HCT116 (cell line): ENCODE data around the gene MYRFL. TPM values are rescaled to one million over a fixed set of nuclear protein-coding genes. Genes with fewer than 3 reads are reported as not detected.

Experiments used
- ATAC-seq: fragments of 200-7000 bp; cut with Tn5 transposase; 2 replicates; pipeline ENCODE4 v1.9.1; 2020; ENCODE audit warnings: mild to moderate bottlenecking, moderate library complexity
- BruUV-seq: library from RNA; stranded (reverse); fragments of 400-500 nt; replicated peaks from 2 replicates; lab custom pipeline; 2021; lab: Mats Ljungman, UMichigan
- CTCF ChIA-PET: fragments of 300-600 bp; sonication (Branson Sonifier 250); formaldehyde crosslinking; loops from one replicate; lab custom pipeline; 2021; ENCODE audit warnings: antibody characterized with exemption; lab: Charles Lee
- POLR2A ChIA-PET: fragments of 300-600, 350-600 bp; sonication (Branson Sonifier 250); formaldehyde crosslinking; loops from one replicate; lab custom pipeline; 2021; ENCODE audit warnings: antibody characterized with exemption; lab: Charles Lee
- RAD21 ChIA-PET, 2 experiments: fragments of 300-600 bp; sonication (Branson Sonifier 250); formaldehyde crosslinking; loops; one replicate each; lab custom pipeline; 2023; ENCODE audit warnings: low total read pairs in 2 of 2; ENCODE audit not compliant: uncharacterized antibody in 2 of 2, unreplicated experiment in 2 of 2, low non-redundant PET in 1 of 2; lab: Charles Lee
- DNase-seq: peaks from one replicate; pipeline ENCODE4 v3.0.0-alpha.2; 2010; ENCODE audit warnings: low read depth, low spot score
- H2AFZ ChIP-seq: fragments of 200-600 bp; shearing (Covaris generic), sonication (generic); 2 replicates; pipeline ENCODE4 v1.6.1; 2017; ENCODE audit warnings: low read depth, mixed run types, mixed read lengths, antibody characterized with exemption, low read length; ENCODE audit not compliant: poor library complexity, severe bottlenecking
- H3K27ac ChIP-seq: 2 replicates; pipeline ENCODE4 v1.5.1; 2012; ENCODE audit warnings: low read depth, low read length
- H3K27me3 ChIP-seq: fragments of 200-600 bp; sonication (generic); 2 replicates; pipeline ENCODE4 v1.6.1; 2016; ENCODE audit warnings: mixed run types, low read length, mixed read lengths; ENCODE audit not compliant: insufficient read depth
- H3K36me3 ChIP-seq, 2 experiments: fragments of 200-500 bp in 1 of 2; fragments of 200-600 bp in 1 of 2; sonication (Bioruptor generic) in 1 of 2; sonication (generic) in 1 of 2; 2 replicates each; pipeline versions ENCODE4 v1.5.1 to v1.6.1; 2014 to 2016; ENCODE audit warnings: low read length in 2 of 2, inconsistent platforms in 1 of 2, mixed read lengths in 1 of 2, mixed run types in 1 of 2; ENCODE audit not compliant: insufficient read depth in 2 of 2, control insufficient read depth in 1 of 2
- H3K4me1 ChIP-seq, 2 experiments: fragments of 200-600 bp in 1 of 2; sonication (generic) in 1 of 2; 2 replicates each; pipeline versions ENCODE4 v1.5.1 to v1.6.1; 2012 to 2017; ENCODE audit warnings: low read length in 2 of 2, inconsistent platforms in 1 of 2, mild to moderate bottlenecking in 1 of 2, mixed read lengths in 1 of 2, mixed run types in 1 of 2, moderate library complexity in 1 of 2; ENCODE audit not compliant: insufficient read depth in 2 of 2, control insufficient read depth in 1 of 2
- H3K4me2 ChIP-seq: fragments of 200-600 bp; sonication (generic); 2 replicates; pipeline ENCODE4 v1.6.1; 2017; ENCODE audit warnings: mixed run types, low read length, mixed read lengths
- H3K4me3 ChIP-seq, 2 experiments: fragments of 200-600 bp in 1 of 2; sonication (generic) in 1 of 2; replicated peaks in 1 of 2; 2 replicates each; pipeline ENCODE4 v1.5.1; 2011 to 2016; ENCODE audit warnings: low read length in 2 of 2, control low read depth in 1 of 2, low read depth in 1 of 2, mild to moderate bottlenecking in 1 of 2, mixed read lengths in 1 of 2, mixed run types in 1 of 2
- H3K79me2 ChIP-seq: fragments of 200-600 bp; sonication (generic); 2 replicates; pipeline ENCODE4 v1.6.1; 2017; ENCODE audit warnings: mild to moderate bottlenecking, mixed run types, low read length, moderate library complexity, mixed read lengths; ENCODE audit not compliant: insufficient read depth
- H3K9ac ChIP-seq: fragments of 200-600 bp; sonication (generic); 2 replicates; pipeline ENCODE4 v1.6.1; 2016; ENCODE audit warnings: low read length, mixed read lengths
- H3K9me2 ChIP-seq: fragments of 200-600 bp; sonication (generic), shearing (Covaris generic); 2 replicates; pipeline ENCODE4 v1.6.1; 2017; ENCODE audit warnings: mixed run types, mild to moderate bottlenecking, moderate library complexity; ENCODE audit not compliant: insufficient read depth
- H3K9me3 ChIP-seq, 2 experiments: fragments of 200-500 bp in 1 of 2; fragments of 200-600 bp in 1 of 2; sonication (Bioruptor generic) in 1 of 2; sonication (generic) in 1 of 2; 2 replicates each; pipeline ENCODE4 v1.6.1; 2014 to 2017; ENCODE audit warnings: low read length in 2 of 2, mixed read lengths in 2 of 2, inconsistent platforms in 1 of 2, low read depth in 1 of 2, mild to moderate bottlenecking in 1 of 2, mixed run types in 1 of 2, moderate library complexity in 1 of 2; ENCODE audit not compliant: control insufficient read depth in 1 of 2, insufficient read depth in 1 of 2
- H4K20me1 ChIP-seq: fragments of 200-600 bp; sonication (generic), shearing (Covaris generic); 2 replicates; pipeline ENCODE4 v1.6.1; 2017; ENCODE audit warnings: mixed run types, mild to moderate bottlenecking, moderate library complexity; ENCODE audit not compliant: insufficient read depth
- CEBPB ChIP-seq: IDR thresholded peaks from 2 replicates; pipeline ENCODE4 v1.6.1; 2012; ENCODE audit warnings: low read depth
- CTCF ChIP-seq, 3 experiments: fragments of 200-600 bp in 1 of 3; sonication (generic) in 1 of 3; IDR thresholded peaks in 2 of 3; conservative IDR thresholded peaks in 1 of 3; 2 replicates each; pipeline ENCODE4 v1.5.1; 2012 to 2017; ENCODE audit warnings: low read depth in 2 of 3, low read length in 2 of 3, antibody characterized with exemption in 1 of 3, borderline replicate concordance in 1 of 3, control low read depth in 1 of 3, mild to moderate bottlenecking in 1 of 3, mixed read lengths in 1 of 3, mixed run types in 1 of 3, moderate library complexity in 1 of 3; ENCODE audit not compliant: insufficient read depth in 1 of 3
- EZH2phosphoT487 ChIP-seq: fragments of 200-600 bp; IDR thresholded peaks from 2 replicates; pipeline ENCODE4 v1.6.1; 2018; ENCODE audit warnings: antibody characterized with exemption, borderline replicate concordance
- FOSL1 ChIP-seq: IDR thresholded peaks from 2 replicates; pipeline ENCODE4 v1.6.1; 2012; ENCODE audit warnings: low read depth
- POLR2A ChIP-seq: IDR thresholded peaks from 2 replicates; pipeline ENCODE4 v1.7.0; 2011; ENCODE audit warnings: borderline replicate concordance; ENCODE audit not compliant: insufficient read depth, insufficient read length; ENCODE audit errors: extremely low read depth
- POLR2AphosphoS5 ChIP-seq: IDR thresholded peaks from 2 replicates; pipeline ENCODE4 v1.6.1; 2011; ENCODE audit warnings: mild to moderate bottlenecking, low read depth, low read length, moderate library complexity
- RAD21 ChIP-seq: IDR thresholded peaks from 2 replicates; pipeline ENCODE4 v1.6.1; 2012; ENCODE audit warnings: low read depth, mild to moderate bottlenecking
- SRF ChIP-seq: IDR thresholded peaks from 2 replicates; pipeline ENCODE4 v1.6.1; 2012; ENCODE audit warnings: low read depth
- TCF7L2 ChIP-seq: IDR thresholded peaks from 2 replicates; pipeline ENCODE4 v1.7.0; 2011; ENCODE audit warnings: borderline replicate concordance, inconsistent platforms; ENCODE audit not compliant: insufficient read depth, insufficient read length; ENCODE audit errors: extremely low read depth
- YY1 ChIP-seq: IDR thresholded peaks from 2 replicates; pipeline ENCODE4 v1.6.1; 2011; ENCODE audit warnings: low read length, low read depth, moderate library complexity, mild to moderate bottlenecking; ENCODE audit not compliant: insufficient replicate concordance; ENCODE audit errors: extremely low read depth
- ZBTB33 ChIP-seq: IDR thresholded peaks from 2 replicates; pipeline ENCODE4 v1.6.1; 2011; ENCODE audit warnings: mild to moderate bottlenecking, low read length, moderate library complexity; ENCODE audit not compliant: insufficient replicate concordance; ENCODE audit errors: extremely low read depth
- ZFX ChIP-seq: fragments of 450-650 bp; IDR thresholded peaks from 2 replicates; pipeline ENCODE4 v1.6.1; 2017
- intact Hi-C: fragments of 100-400 bp; cut with micrococcal nuclease; formaldehyde crosslinking; loops from 2 replicates; pipeline ENCODE4 v1.10.0; 2022
- total RNA-seq: library from RNA; stranded (reverse); gene quantifications from one replicate; pipeline ENCODE4 v1.2.1, GENCODE V29; 2021; ENCODE audit not compliant: unreplicated experiment
- TF ChIP-seq, protein P1 (sequence below): IDR thresholded peaks from 2 replicates; pipeline ENCODE4 v1.6.1; 2012
- TF ChIP-seq, protein P2 (sequence below): IDR thresholded peaks from 2 replicates; pipeline ENCODE4 v1.6.1; 2012

Gene MYRFL
- total RNA-seq, 1 experiment from 2014 or later: 0.30 TPM

DNA sequence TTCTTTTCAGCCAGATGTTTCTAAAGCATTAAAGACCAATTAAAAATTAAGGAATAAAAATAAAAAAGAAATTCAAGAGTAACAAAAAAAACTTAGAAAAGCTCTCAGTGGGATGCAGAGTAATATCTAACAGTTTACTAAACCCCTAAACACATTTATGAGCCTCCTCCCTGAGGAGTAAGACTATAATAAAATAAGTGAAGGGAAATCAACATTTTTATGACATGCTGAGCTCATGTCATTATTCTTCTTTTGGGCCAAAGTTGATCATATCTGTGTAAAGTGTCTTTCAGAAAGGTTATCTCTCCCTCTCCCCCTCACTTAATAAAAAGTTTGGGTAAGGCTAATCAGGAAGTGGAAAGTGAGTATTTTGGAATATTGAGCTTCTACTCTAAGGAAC lies 122.1 kb downstream of the MYRFL start:
- intact Hi-C loops: no loop called here
- Histone ChIP-seq H4K20me1 (no peaks in the 10 kb centered on the region), H3K9ac (no peak overlapping the region), H3K9me3 (no peaks in the 10 kb centered on the region), H3K4me1 (no peaks in the 10 kb centered on the region), H3K27me3 (no peaks in the 10 kb centered on the region), H3K4me2 (no peak overlapping the region), H3K4me3 (no peak overlapping the region), H3K27ac (no peak overlapping the region), H3K9me2 (no peaks in the 10 kb centered on the region), H2AFZ (no peak overlapping the region), H3K36me3 (no peaks in the 10 kb centered on the region), H3K79me2 (no peaks in the 10 kb centered on the region)
- BruUV-seq: no TSS peak
- ChIA-PET CTCF (no interaction called here), POLR2A (no interaction called here), RAD21 (no interaction called here)
- TF ChIP-seq ZBTB33 (no peak), POLR2A (no peak), ZFX (no peak)
- TF ChIP-seq, protein P1, sequence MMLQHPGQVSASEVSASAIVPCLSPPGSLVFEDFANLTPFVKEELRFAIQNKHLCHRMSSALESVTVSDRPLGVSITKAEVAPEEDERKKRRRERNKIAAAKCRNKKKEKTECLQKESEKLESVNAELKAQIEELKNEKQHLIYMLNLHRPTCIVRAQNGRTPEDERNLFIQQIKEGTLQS: no peak
- no peak for ATAC-seq
- no peak for DNase-seq

- Histone ChIP-seq H4K20me1 (no peaks in the 10 kb centered on the region), H3K9me3 (no peaks in the 10 kb centered on the region; a peak in 1 of 4 replicates), H3K36me3 (no peaks in the 10 kb centered on the region), H3K79me2 (no peaks in the 10 kb centered on the region), H3K4me3 (no peak overlapping the region), H3K4me2 (no peak overlapping the region), H2AFZ (no peak overlapping the region), H3K27me3 (no peaks in the 10 kb centered on the region), H3K27ac (no peak overlapping the region), H3K9me2 (no peaks in the 10 kb centered on the region), H3K4me1 (no peaks in the 10 kb centered on the region), H3K9ac (no peak overlapping the region)
- BruUV-seq: no TSS peak
- DNase-seq: no peak
- intact Hi-C loops: no loop called here
- ChIA-PET CTCF (no interaction called here), POLR2A (no interaction called here), RAD21 (no interaction called here)
- no peak for ATAC-seq
- TF ChIP-seq RAD21: no peak
- no peak for TF ChIP-seq CTCF (IDR thresholded peaks at IDR 0.05 in 2 of 3, conservative IDR thresholded peaks at IDR 0.05 in 1 of 3; ENCODE audit: borderline replicate concordance in 1 of 3, insufficient read depth in 1 of 3, low read depth in 2 of 3, low read length in 2 of 3)
- TF ChIP-seq, protein P2, sequence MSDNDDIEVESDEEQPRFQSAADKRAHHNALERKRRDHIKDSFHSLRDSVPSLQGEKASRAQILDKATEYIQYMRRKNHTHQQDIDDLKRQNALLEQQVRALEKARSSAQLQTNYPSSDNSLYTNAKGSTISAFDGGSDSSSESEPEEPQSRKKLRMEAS: no peak
- no peak for TF ChIP-seq POLR2AphosphoS5
- no peak for TF ChIP-seq CEBPB
- no peak for TF ChIP-seq YY1
- no peak for TF ChIP-seq TCF7L2
- TF ChIP-seq ZBTB33: no peak
- TF ChIP-seq FOSL1: no peak
- TF ChIP-seq SRF: no peak
- TF ChIP-seq POLR2A: no peak
- no peak for TF ChIP-seq EZH2phosphoT487
Measured at GRCh38 chr12:69947897-69948296, 122.9 kb downstream of the MYRFL start.
